GM12875 (cell line): Measurements from ENCODE around the gene LRRC25.

Experiments used
- H3K4me3 ChIP-seq: one replicate; pipeline ENCODE4 v1.5.1; 2011; ENCODE audit warnings: low read depth, low read length, control low read depth
- CTCF ChIP-seq: IDR thresholded peaks from 2 replicates; pipeline ENCODE4 v1.5.1; 2011; ENCODE audit warnings: low read depth, mild to moderate bottlenecking, control low read depth, inconsistent platforms, low read length, moderate library complexity, borderline replicate concordance; ENCODE audit not compliant: insufficient read depth

Gene LRRC25

DNA sequence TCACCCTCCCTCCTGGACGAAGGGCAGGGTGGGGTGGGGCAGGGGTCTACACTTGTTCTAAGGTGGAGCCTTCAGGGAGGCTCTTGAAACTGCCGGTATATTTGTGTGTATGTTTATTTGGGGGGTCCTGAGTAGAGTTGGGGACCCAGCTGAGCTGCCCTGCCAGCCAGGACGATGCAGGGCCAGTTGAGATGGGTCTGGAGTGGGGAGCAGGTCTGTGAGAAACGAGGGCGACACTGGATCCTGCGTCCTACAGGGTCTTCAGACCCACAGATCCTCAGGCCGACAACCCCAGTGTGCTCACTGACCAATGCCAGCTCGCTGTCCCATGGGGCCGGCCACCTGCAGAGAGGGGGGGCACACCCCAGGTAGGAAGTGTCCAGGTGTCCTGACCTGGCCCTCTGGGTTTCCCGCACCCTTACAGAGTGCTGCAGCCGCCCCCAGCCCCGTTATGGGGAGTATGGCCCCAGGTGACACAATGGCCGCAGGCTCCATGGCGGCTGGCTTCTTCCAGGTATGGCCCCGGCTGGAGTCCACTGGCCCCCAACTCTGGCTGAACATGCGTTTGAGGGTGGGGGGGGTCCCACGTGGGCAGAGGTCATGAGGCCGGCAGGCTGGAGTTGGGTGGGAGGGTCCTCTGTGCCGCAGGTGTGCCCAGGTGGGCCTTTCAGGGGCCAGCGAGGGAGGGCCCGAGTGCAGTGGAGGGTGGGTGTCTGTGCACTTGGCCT is 33.2 kb upstream of the LRRC25 start:
- no peak for TF ChIP-seq CTCF
- no peak overlapping the region for H3K4me3 ChIP-seq

DNA sequence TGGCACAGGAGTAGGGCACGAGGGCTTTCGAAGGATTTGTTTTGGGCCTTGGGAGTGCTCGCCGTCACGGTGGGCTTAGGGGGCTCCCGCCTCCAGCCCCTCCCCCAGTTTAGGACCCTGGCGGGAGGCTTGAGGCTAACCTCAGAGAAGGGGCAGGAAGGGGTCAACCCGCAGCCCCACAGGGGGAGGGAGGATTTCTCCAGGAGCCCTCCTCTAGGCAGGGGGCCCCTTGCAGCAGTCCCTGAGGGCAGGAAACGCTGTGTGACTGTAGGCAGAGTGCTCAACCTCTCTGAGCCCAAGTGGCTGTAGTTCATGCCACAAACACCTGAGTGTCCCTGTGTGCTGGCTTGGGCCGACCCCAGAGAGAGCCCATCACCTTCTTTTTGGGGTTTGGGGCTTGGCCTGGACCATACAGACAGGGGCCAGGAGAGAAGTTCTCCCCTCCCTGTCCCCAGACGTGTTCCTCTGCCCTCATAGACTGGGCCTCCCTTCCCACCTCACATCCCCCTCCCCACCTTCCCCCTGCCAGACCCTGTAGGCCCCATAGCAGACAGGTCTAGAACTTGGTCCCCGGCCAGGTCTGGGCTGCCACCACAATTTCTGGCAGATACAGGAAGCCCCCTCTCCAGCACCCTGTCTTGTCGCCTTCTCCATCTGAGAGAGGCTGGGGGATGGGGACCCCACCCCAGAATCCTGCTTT is 32.4 kb upstream of the LRRC25 start:
- no peak for TF ChIP-seq CTCF
- H3K4me3 ChIP-seq: peak overlapping the region; percentile 36

DNA sequence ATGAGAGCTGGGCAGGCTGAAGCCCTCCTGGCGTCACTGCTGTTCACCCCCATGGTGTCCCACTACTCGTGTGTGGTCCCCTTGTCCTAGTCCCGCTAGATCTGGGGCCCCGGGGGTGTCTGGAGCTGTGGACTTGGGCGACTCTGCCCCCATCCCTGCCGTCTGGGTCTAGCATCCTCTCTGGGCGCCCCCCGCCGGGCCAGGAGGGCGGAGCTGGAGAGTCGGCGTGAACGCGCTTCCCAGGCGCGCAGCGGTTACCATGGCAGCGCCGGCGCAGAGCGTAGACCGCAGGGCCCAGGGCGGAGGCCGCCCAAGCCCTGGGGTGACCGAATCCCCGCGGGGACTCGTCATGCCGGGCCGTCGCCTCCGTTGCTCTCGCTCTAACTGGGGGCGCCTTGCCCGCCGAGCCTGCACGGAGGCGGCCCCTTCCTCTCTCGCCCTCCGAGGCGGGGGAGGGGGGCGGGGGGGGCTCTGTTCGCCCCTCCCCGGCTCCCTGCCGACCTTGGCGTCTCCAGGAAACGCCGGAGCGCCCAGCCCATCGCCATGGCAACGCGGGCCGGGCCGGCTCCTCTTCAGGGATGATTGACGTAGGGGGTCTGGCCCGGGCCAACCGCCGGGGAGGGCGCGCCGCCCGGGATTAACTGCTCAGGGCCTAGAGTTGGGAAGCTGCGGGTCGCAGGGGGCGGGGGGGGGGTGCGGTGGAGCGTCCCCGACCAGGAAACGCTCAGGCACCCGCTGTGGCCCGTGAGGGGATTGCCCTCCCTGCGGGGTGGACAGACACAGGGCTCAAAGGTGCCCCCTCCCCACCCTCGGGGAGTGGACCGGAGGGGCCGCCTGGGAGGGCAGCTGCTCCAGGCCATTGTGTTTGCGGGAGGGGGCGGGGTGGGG is 31.6 kb upstream of the LRRC25 start:
- TF ChIP-seq CTCF: no peak
- H3K4me3 ChIP-seq: peak overlapping the region; percentile 36

GRCh38 chr19:18428173-18428786 is 30.9 kb upstream of the LRRC25 start:
- no peak overlapping the region for H3K4me3 ChIP-seq
- no peak for TF ChIP-seq CTCF

GRCh38 chr19:18427743-18428113 is 30.3 kb upstream of the LRRC25 start:
- H3K4me3 ChIP-seq: no peak overlapping the region
- no peak for TF ChIP-seq CTCF

GRCh38 chr19:18427080-18427742 is 29.8 kb upstream of the LRRC25 start:
- no peak overlapping the region for H3K4me3 ChIP-seq
- TF ChIP-seq CTCF: no peak
